Pancreas (tissue), 10 donors: ENCODE measurements around the gene GPX2. TPM values are rescaled to one million over a fixed set of nuclear protein-coding genes. Genes with fewer than 3 reads are reported as not detected.

ENCODE experiments used
- ATAC-seq, 4 donors: fragments of 200-7000 bp; cut with Tn5 transposase; one replicate each; pipeline versions ENCODE4 v1.8.0 to v1.9.1; 2020; ENCODE audit warnings: mild to moderate bottlenecking in 4 of 4, moderate library complexity in 4 of 4
- DNase-seq, 6 donors: peaks; one replicate each; pipeline ENCODE4 v3.0.0-alpha.2; 2020
- FAIRE-seq: peaks from 2 replicates; lab custom pipeline; 2012; peaks lifted over from hg19 to GRCh38; lab: Jason Lieb, UNC
- H3K27ac ChIP-seq, 4 donors: fragments of 200-600 bp; sonication (generic); 1 replicate in 3 of 4; 2 replicates in 1 of 4; pipeline versions ENCODE4 v1.5.0 to v1.8.0; 2020
- H3K27me3 ChIP-seq, 4 donors: fragments of 200-600 bp; one replicate each; pipeline ENCODE4 v1.8.0; 2021
- H3K36me3 ChIP-seq, 3 donors: fragments of 200-600 bp; sonication (generic) in 1 of 3; one replicate each; pipeline versions ENCODE4 v1.5.0 to v1.8.0; 2020 to 2021
- H3K4me1 ChIP-seq, 3 donors: fragments of 200-600 bp; one replicate each; pipeline ENCODE4 v1.8.0; 2021
- H3K4me3 ChIP-seq, 4 donors: fragments of 200-600 bp; sonication (generic) in 2 of 4; one replicate each; pipeline versions ENCODE4 v1.5.0 to v1.8.0; 2020 to 2021
- H3K9me3 ChIP-seq, 4 donors: fragments of 200-600 bp; one replicate each; pipeline ENCODE4 v1.8.0; 2021
- WGBS, 2 donors: extraction: QIAGEN DNeasy Blood & Tissue Kit; methylation state at CpG; one replicate each; pipeline ENCODE4 v1.1.7; 2013; 5-methylcytosine and 5-hydroxymethylcytosine counted together
- intact Hi-C, 3 donors: fragments of 100-400 bp; cut with DNase I; formaldehyde crosslinking; loops; one replicate each; pipeline versions ENCODE4 v1.11.1 to v1.14.2; 2022
- polyA plus RNA-seq, 2 donors: library from polyadenylated mRNA; stranded (reverse); fragments of 200-250 nt; gene quantifications; one replicate each; pipeline ENCODE4 v1.2.3, GENCODE V29; 2013
- total RNA-seq, 6 donors: library from RNA; stranded (reverse); fragmentation: NEBNext Ultra II Directional in 4 of 6; extraction: Animal tissue kit (Norgen Biotek cat#: 25700) in 4 of 6; gene quantifications; one replicate each; pipeline versions ENCODE4 v1.2.1 to v1.2.4, GENCODE V29; 2021 to 2023
- TF ChIP-seq, protein P1 (sequence below), 4 donors: fragments of 200-600 bp; sonication (generic) in 3 of 4; IDR thresholded peaks; one replicate each; pipeline versions ENCODE4 v1.5.0 to v1.8.0; 2021; ENCODE audit warnings: antibody characterized with exemption in 4 of 4
- donor health status: healthy with polysubstance abuse.
- donor health status: DM: no; HTN: no; CAD: no; lungs with moderate emphysema.
- donor health status: DM: no; HTN: no; CAD: no.
- donor health status: control.
- donor health status: control.
- donor health status: Bipolar disorder and iron deficiency.
- donor health status: DM: yes; HTN: yes; CAD: no.
- donor health status: DM: no; HTN: no; CAD: no.
- donor health status: DM: no; HTN: no; CAD: no.
- donor health status: DM: yes; HTN: yes; CAD: no.

The GPX2 gene
- total and polyA plus RNA-seq, 8 donors, result 2.6 to 41.9 (median 11.1) TPM

DNA sequence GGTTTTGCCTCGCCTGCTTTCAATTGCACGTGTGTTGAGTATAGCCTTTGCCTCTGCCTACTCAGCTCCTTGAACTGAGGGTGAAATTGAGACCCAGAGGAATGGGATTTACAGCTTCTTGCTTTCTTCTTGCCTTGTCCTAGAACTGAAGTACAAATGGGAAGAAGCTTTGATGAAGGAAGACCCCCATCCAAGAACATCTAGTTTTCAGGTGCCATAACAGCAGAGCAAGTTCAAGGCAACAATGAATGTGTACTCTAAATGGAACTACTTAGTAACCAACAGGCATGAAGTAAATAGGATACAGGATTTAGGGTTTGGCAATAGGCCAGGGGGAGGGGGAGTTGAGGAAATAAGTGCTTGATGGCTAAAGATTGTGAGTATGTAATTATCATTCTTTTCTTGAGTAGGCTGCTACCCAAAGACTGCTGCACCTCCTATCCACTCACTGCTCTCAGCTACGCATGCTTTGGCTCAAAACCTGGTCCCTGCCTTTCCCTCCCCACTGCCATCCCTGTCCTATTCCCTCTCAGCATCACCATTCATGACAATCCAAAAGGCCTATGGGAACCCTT is 2.1 kb downstream of the GPX2 start:
- DNase-seq, result peak in 1 of 6 donors; percentile 9
- Histone ChIP-seq H3K4me3 (peak overlapping the region in 1 of 4 donors; percentile 25), H3K27me3 (no peaks in the 10 kb centered on the region), H3K9me3 (no peaks in the 10 kb centered on the region), H3K36me3 (no peaks in the 10 kb centered on the region), H3K4me1 (peaks cover 18 to 59% (median 35%) of the 10 kb centered on the region in 3 donors), H3K27ac (peak overlapping the region in 2 of 4 donors; percentile 73 to 79)
- TF ChIP-seq, protein P1, sequence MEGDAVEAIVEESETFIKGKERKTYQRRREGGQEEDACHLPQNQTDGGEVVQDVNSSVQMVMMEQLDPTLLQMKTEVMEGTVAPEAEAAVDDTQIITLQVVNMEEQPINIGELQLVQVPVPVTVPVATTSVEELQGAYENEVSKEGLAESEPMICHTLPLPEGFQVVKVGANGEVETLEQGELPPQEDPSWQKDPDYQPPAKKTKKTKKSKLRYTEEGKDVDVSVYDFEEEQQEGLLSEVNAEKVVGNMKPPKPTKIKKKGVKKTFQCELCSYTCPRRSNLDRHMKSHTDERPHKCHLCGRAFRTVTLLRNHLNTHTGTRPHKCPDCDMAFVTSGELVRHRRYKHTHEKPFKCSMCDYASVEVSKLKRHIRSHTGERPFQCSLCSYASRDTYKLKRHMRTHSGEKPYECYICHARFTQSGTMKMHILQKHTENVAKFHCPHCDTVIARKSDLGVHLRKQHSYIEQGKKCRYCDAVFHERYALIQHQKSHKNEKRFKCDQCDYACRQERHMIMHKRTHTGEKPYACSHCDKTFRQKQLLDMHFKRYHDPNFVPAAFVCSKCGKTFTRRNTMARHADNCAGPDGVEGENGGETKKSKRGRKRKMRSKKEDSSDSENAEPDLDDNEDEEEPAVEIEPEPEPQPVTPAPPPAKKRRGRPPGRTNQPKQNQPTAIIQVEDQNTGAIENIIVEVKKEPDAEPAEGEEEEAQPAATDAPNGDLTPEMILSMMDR (IDR thresholded peaks at IDR 0.05), result no peak
- FAIRE-seq, result no peak
- WGBS, 2 donors, result 94 to 99% methylated on average over 3 of the region's 3 CpGs
- no peak for ATAC-seq
- intact Hi-C loops, result no loop called here

DNA sequence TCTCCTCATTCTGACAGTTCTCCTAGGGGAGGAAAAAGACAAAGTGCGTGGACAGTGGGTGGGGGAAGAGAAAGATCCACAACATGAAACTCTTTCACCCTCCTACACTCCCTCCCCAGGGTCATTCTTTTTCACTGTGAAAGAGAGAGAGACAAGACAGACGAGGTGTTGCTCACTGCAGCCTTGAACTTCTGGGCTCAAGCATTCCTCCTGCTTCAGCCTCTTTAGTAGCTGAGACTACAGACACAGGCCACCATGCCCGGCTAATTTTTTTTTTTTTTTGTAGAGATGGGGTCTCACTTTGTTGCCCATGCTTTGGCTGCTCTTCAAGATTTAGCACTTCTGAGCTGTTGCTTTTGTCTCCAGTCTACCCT is 2.7 kb downstream of the GPX2 start:
- H3K9me3 ChIP-seq, result no peaks in the 10 kb centered on the region
- TF ChIP-seq, protein P1 (IDR thresholded peaks at IDR 0.05), result no peak

DNA sequence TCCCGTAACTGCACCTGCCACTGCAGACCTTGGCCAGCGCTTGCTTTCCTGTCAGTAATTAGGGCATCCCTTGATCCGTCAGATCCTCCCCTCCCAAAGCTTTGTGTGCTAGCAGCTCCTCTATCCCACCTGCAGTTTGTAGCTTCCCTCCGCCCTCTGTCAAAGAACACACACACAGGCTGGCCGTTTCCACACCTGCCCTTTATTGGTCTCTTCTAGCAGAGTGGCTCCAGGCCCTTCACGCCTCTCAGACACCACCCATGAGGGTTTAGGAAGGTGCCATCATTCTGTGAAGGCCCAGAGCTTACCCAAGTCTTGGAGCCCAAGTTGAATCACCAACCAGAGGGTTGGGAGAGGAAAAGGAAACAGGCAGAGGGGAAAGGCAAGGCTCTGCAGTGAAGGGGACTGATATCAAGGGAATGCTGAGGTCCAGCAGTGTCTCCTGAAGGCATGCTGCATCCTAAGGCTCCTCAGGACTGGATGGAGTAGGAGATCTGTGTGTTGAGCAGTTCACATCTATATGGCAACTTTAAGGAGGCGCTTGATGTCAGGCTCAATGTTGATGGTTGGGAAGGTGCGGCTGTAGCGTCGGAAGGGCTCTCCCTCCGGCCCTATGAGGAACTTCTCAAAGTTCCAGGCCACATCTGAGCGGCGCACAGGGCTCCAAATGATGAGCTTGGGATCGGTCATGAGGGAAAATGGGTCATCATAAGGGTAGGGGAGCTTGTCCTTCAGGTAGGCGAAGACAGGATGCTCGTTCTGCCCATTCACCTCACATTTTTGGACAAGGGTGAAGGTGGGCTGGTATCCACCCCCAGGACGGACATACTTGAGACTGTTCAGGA is 3.4 kb downstream of the GPX2 start:
- Histone ChIP-seq H3K27me3 (no peaks in the 10 kb centered on the region), H3K27ac (peak overlapping the region in 3 of 4 donors; percentile 57 to 79 (median 73)), H3K9me3 (no peaks in the 10 kb centered on the region), H3K4me1 (peaks cover 18 to 62% (median 35%) of the 10 kb centered on the region in 3 donors), H3K4me3 (no peak overlapping the region), H3K36me3 (peaks cover 0 to under 1% (median 0%) of the 10 kb centered on the region in 3 donors)
- FAIRE-seq (no peak), DNase-seq (peak in 2 of 6 donors; percentile 30 to 51), ATAC-seq (peak in 2 of 4 donors; percentile 0 to 1)
- intact Hi-C loops, result no loop called here
- TF ChIP-seq, protein P1 (IDR thresholded peaks at IDR 0.05), result no peak
- WGBS, 2 donors, result 80 to 83% methylated on average over 17 of the region's 17 CpGs

More for the DNA sequence above, 2.7 kb downstream of the GPX2 start:
- Histone ChIP-seq H3K4me3 (no peak overlapping the region), H3K27ac (peak overlapping the region in 2 of 4 donors; percentile 73 to 79), H3K4me1 (peaks cover 18 to 62% (median 35%) of the 10 kb centered on the region in 3 donors), H3K36me3 (no peaks in the 10 kb centered on the region), H3K27me3 (no peaks in the 10 kb centered on the region)
- 61 to 65% methylated on average over 3 of the region's 3 CpGs for WGBS, 2 donors
- intact Hi-C loops, result no loop called here
- ATAC-seq (no peak), FAIRE-seq (no peak), DNase-seq (no peak)

DNA sequence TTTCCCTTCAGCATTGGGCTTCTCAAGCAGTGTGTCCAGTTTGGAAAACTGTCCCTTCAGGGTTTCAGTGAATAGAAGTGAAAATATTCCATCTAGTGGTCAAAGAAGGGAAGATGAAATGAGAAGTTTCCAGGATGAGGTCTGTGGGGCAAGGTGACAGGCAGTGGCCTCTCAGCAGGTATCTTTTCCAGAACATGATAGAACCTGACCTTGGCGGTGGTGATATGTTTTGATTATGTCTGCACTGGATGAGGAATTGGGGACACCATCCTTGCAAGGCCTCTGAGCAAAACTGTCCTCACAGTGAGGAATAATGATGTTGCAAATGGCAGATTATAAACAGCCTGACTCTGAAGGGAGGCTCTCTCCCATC is 4.7 kb downstream of the GPX2 start:
- Histone ChIP-seq H3K9me3 (no peaks in the 10 kb centered on the region), H3K27ac (peak overlapping the region in 2 of 4 donors; percentile 71 to 79), H3K4me3 (no peak overlapping the region), H3K4me1 (peaks cover 11 to 51% (median 28%) of the 10 kb centered on the region in 3 donors), H3K27me3 (no peaks in the 10 kb centered on the region), H3K36me3 (peaks cover 0 to 15% (median 0%) of the 10 kb centered on the region in 3 donors)
- intact Hi-C loops, result no loop called here
- no peak for FAIRE-seq
- DNase-seq, result no peak
- TF ChIP-seq, protein P1 (IDR thresholded peaks at IDR 0.05), result no peak
- WGBS, 2 donors, result 90% methylated on average over 1 of the region's 1 CpG
- ATAC-seq, result peak; percentile 11 to 46 (median 28)
